B cell (primary cell): ENCODE data around the gene PRSS50.

Experiments used
- EZH2 ChIP-seq: IDR thresholded peaks from 2 replicates; pipeline ENCODE4 v1.6.1; 2012; ENCODE audit warnings: borderline replicate concordance, low read depth, mild to moderate bottlenecking, moderate library complexity, low read length; ENCODE audit not compliant: insufficient read depth, poor library complexity, severe bottlenecking
- TF ChIP-seq, protein P1 (sequence below): fragments of 200-600 bp; IDR thresholded peaks from one replicate; pipeline ENCODE4 v1.8.0; 2022; ENCODE audit warnings: antibody characterized with exemption, mild to moderate bottlenecking

DNA sequence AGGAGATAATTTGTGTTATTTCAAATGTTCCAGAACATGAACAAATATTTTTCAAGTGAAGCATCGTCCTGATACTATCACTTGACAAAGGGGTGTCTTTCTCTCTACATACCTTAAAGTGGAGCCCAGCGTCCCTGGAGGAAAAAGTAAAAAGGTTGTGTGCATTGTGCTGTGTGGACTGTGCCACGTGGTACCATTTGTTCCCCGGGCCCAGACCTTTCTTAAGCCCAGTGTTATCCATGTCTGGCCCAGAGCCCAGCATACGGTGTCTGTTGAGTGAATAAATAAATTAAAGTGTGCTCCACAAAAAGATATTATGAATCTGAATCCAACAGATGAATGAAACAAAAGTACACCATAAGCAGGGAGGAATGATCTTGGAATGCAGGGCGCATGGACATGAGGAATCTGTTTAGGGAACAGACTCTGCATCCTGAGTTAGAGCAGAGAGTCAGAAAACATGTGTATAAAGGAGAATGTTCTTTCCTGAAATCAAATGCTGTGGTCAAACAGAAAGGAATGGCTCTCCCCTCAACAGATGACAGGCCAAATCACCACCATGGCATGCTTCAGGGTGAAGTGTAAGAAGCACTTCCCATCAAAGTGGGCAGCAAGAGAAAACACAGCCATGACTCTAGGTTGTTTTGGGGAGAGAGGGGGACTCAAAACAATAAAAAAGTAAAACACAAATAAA lies 8.1 kb upstream of the PRSS50 start:
- TF ChIP-seq, protein P1, sequence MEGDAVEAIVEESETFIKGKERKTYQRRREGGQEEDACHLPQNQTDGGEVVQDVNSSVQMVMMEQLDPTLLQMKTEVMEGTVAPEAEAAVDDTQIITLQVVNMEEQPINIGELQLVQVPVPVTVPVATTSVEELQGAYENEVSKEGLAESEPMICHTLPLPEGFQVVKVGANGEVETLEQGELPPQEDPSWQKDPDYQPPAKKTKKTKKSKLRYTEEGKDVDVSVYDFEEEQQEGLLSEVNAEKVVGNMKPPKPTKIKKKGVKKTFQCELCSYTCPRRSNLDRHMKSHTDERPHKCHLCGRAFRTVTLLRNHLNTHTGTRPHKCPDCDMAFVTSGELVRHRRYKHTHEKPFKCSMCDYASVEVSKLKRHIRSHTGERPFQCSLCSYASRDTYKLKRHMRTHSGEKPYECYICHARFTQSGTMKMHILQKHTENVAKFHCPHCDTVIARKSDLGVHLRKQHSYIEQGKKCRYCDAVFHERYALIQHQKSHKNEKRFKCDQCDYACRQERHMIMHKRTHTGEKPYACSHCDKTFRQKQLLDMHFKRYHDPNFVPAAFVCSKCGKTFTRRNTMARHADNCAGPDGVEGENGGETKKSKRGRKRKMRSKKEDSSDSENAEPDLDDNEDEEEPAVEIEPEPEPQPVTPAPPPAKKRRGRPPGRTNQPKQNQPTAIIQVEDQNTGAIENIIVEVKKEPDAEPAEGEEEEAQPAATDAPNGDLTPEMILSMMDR = no peak
- no peak for TF ChIP-seq EZH2
